BE2C (cell line): ENCODE data around the gene ZNF276.
"Not testable (repeated sequence)": the region's sequence is repeated elsewhere in the genome, so short reads cannot be mapped to it uniquely, and the experiment has no call there.

Source experiments
- DNase-seq: peaks from one replicate; pipeline ENCODE4 v3.0.0-alpha.2; 2020
- H3K27me3 ChIP-seq: fragments of 250-450 bp; sonication (Bioruptor Pico); 2 replicates; pipeline ENCODE4 v1.5.1; 2020; ENCODE audit warnings: mild to moderate bottlenecking
- H3K36me3 ChIP-seq: fragments of 250-450 bp; sonication (Bioruptor Pico); 2 replicates; pipeline ENCODE4 v1.5.1; 2020; ENCODE audit warnings: mild to moderate bottlenecking
- H3K4me1 ChIP-seq: fragments of 250-450 bp; sonication (Bioruptor Pico); 2 replicates; pipeline ENCODE4 v1.5.1; 2020
- H3K4me3 ChIP-seq: 2 replicates; pipeline ENCODE4 v1.5.1; 2011; ENCODE audit warnings: low read depth, low read length
- H3K9me3 ChIP-seq: fragments of 250-450 bp; sonication (Bioruptor Pico); 2 replicates; pipeline ENCODE4 v1.5.1; 2020
- TF ChIP-seq, protein P1 (sequence below): IDR thresholded peaks from 2 replicates; pipeline ENCODE4 v1.5.1; 2012; ENCODE audit warnings: mild to moderate bottlenecking, low read depth, low read length

ZNF276 gene

GRCh38 chr16:89775223-89775622, 53.9 kb downstream of the ZNF276 start:
- H3K4me3 ChIP-seq = no peak overlapping the region
- H3K9me3 ChIP-seq = no peaks in the 10 kb centered on the region
- H3K4me1 ChIP-seq = no peaks in the 10 kb centered on the region
- no peaks in the 10 kb centered on the region for H3K27me3 ChIP-seq
- H3K36me3 ChIP-seq = peaks cover 68% of the 10 kb centered on the region
- DNase-seq = no peak
- TF ChIP-seq, protein P1, sequence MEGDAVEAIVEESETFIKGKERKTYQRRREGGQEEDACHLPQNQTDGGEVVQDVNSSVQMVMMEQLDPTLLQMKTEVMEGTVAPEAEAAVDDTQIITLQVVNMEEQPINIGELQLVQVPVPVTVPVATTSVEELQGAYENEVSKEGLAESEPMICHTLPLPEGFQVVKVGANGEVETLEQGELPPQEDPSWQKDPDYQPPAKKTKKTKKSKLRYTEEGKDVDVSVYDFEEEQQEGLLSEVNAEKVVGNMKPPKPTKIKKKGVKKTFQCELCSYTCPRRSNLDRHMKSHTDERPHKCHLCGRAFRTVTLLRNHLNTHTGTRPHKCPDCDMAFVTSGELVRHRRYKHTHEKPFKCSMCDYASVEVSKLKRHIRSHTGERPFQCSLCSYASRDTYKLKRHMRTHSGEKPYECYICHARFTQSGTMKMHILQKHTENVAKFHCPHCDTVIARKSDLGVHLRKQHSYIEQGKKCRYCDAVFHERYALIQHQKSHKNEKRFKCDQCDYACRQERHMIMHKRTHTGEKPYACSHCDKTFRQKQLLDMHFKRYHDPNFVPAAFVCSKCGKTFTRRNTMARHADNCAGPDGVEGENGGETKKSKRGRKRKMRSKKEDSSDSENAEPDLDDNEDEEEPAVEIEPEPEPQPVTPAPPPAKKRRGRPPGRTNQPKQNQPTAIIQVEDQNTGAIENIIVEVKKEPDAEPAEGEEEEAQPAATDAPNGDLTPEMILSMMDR = no peak

GRCh38 chr16:89778211-89778610, 56.9 kb downstream of the ZNF276 start:
- H3K4me3 ChIP-seq, H3K9me3 ChIP-seq, H3K27me3 ChIP-seq, H3K4me1 ChIP-seq, DNase-seq: not testable (repeated sequence)
- H3K36me3 ChIP-seq = peaks cover 49% of the 10 kb centered on the region

- peak; percentile 79 for DNase-seq
- H3K36me3 ChIP-seq = peaks cover 53% of the 10 kb centered on the region
- H3K27me3 ChIP-seq = no peaks in the 10 kb centered on the region
- TF ChIP-seq, protein P1 = no peak
- H3K9me3 ChIP-seq = no peaks in the 10 kb centered on the region
- no peaks in the 10 kb centered on the region for H3K4me1 ChIP-seq
- no peak overlapping the region for H3K4me3 ChIP-seq
These were observed 58.0 kb downstream of the ZNF276 start for GRCh38 chr16:89779231-89779908.

DNA sequence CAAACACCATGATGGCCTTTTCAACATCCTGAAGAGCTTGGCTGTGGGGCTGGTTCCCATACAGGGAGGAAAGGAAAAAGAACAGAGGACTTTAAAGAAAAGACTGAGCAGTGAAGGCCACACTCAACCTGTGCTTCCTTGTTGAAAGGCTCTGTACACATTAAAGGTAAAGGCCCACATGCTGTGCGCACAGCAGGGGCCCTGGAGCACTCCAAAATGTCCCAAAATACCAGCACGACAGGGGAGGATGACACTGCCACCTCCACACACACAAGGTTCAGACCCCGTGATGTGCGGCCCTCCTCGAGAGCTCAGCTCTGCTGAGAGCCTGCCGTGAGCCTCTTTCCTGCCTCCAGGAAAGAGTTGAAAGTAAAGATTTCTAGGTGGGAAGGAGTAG, 58.6 kb downstream of the ZNF276 start:
- Histone ChIP-seq H3K4me3 (no peak overlapping the region), H3K36me3 (peaks cover 56% of the 10 kb centered on the region), H3K4me1 (no peaks in the 10 kb centered on the region), H3K9me3 (no peaks in the 10 kb centered on the region), H3K27me3 (no peaks in the 10 kb centered on the region)
- TF ChIP-seq, protein P1 = no peak
- DNase-seq = no peak

- DNase-seq = no peak
- peaks cover 53% of the 10 kb centered on the region for H3K36me3 ChIP-seq
- H3K9me3 ChIP-seq = no peaks in the 10 kb centered on the region
- peaks cover 10% of the 10 kb centered on the region for H3K4me1 ChIP-seq
- no peaks in the 10 kb centered on the region for H3K27me3 ChIP-seq
- no peak overlapping the region for H3K4me3 ChIP-seq
- TF ChIP-seq, protein P1 = no peak
These were observed 61.2 kb downstream of the ZNF276 start for GRCh38 chr16:89782489-89782888.

GRCh38 chr16:89783952-89784351, 62.6 kb downstream of the ZNF276 start:
- H3K4me1 ChIP-seq = peaks cover 11% of the 10 kb centered on the region
- not testable (repeated sequence) for DNase-seq, H3K27me3 ChIP-seq, H3K4me3 ChIP-seq, H3K9me3 ChIP-seq
- peaks cover 49% of the 10 kb centered on the region for H3K36me3 ChIP-seq

DNA sequence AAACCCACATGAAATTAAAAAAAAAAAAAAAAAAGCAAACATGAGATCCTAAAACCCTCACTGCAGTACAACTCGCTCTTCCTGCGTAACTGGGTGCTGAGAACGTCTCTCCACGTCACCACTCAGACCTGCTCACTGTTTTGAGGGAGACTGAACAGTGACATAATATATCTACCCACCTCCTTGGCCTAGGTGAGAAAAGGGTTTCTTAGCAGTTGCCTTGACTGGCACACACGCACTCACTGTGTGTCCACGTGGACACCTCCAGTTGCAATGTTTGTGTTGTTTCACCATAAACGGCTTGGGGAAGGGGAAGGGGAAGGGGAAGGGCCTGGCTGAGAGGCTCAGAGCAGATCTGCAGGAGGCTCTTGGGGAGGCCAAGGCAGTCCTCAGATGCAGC, 63.1 kb downstream of the ZNF276 start:
- peaks cover 11% of the 10 kb centered on the region for H3K4me1 ChIP-seq
- H3K36me3 ChIP-seq = peaks cover 50% of the 10 kb centered on the region
- H3K4me3 ChIP-seq = no peak overlapping the region
- TF ChIP-seq, protein P1 = no peak
- no peak for DNase-seq
- H3K27me3 ChIP-seq = no peaks in the 10 kb centered on the region
- no peaks in the 10 kb centered on the region for H3K9me3 ChIP-seq
